Astrocyte (in vitro differentiated cells and primary cell): ENCODE results near the gene PCDHGB1.

ENCODE experiments used
- CTCF ChIP-seq: IDR thresholded peaks from 2 replicates; pipeline ENCODE4 v1.5.1; 2011; ENCODE audit warnings: low read depth, mild to moderate bottlenecking, inconsistent platforms, low read length, moderate library complexity; ENCODE audit not compliant: insufficient read depth
- EZH2 ChIP-seq: IDR thresholded peaks from 2 replicates; pipeline ENCODE4 v1.6.1; 2012; ENCODE audit warnings: mild to moderate bottlenecking, low read length, inconsistent platforms; ENCODE audit not compliant: insufficient read depth

GRCh38 chr5:141319202-141319601 is 30.7 kb upstream of the PCDHGB1 start:
- TF ChIP-seq CTCF (no peak), EZH2 (no peak)
